Stimulated activated CD4-positive, alpha-beta T cell treated with anti-CD3 and anti-CD28 coated beads, Interleukin-2, amount 100 ng/mL, for 4 hours (primary cell): ENCODE results near the gene CPAMD8.
A peak's percentile ranks its signal among the peaks of the same experiment; 100 is the strongest.

Experiments
- DNase-seq: peaks from one replicate; pipeline ENCODE4 v3.0.0-alpha.2; 2020; ENCODE audit warnings: low read depth

CPAMD8 gene

GRCh38 chr19:16920816-16921529 lies 105.6 kb downstream of the CPAMD8 start:
- no peak for DNase-seq

GRCh38 chr19:16919496-16919895 lies 107.1 kb downstream of the CPAMD8 start:
- DNase-seq = no peak

GRCh38 chr19:16917401-16917800 lies 109.2 kb downstream of the CPAMD8 start:
- DNase-seq = no peak

- no peak for DNase-seq
These were observed 110.9 kb downstream of the CPAMD8 start for GRCh38 chr19:16915734-16916133.

GRCh38 chr19:16915135-16915534 lies 111.5 kb downstream of the CPAMD8 start:
- DNase-seq = no peak

GRCh38 chr19:16914421-16914820 lies 112.2 kb downstream of the CPAMD8 start:
- DNase-seq = no peak

GRCh38 chr19:16912780-16913179 lies 113.8 kb downstream of the CPAMD8 start:
- no peak for DNase-seq

- DNase-seq = no peak
These were observed 115.6 kb downstream of the CPAMD8 start for GRCh38 chr19:16911046-16911445.

GRCh38 chr19:16908759-16909158 lies 117.9 kb downstream of the CPAMD8 start:
- DNase-seq = no peak

- DNase-seq = no peak
These were observed 122.0 kb downstream of the CPAMD8 start for GRCh38 chr19:16904599-16904998.

GRCh38 chr19:16903347-16903746 lies 123.3 kb downstream of the CPAMD8 start:
- no peak for DNase-seq

GRCh38 chr19:16902545-16902944 lies 124.1 kb downstream of the CPAMD8 start:
- no peak for DNase-seq

GRCh38 chr19:16901491-16902175 lies 125.0 kb downstream of the CPAMD8 start:
- DNase-seq = no peak

- no peak for DNase-seq
These were observed 127.0 kb downstream of the CPAMD8 start for GRCh38 chr19:16899566-16900075.

GRCh38 chr19:16898361-16899015 lies 128.1 kb downstream of the CPAMD8 start:
- DNase-seq = no peak

GRCh38 chr19:16897856-16898161 lies 128.8 kb downstream of the CPAMD8 start:
- no peak for DNase-seq

- peak; percentile 22 for DNase-seq
These were observed 129.4 kb downstream of the CPAMD8 start for GRCh38 chr19:16897029-16897855.

- no peak for DNase-seq
These were observed 130.2 kb downstream of the CPAMD8 start for GRCh38 chr19:16896146-16897028.

- DNase-seq = peak; percentile 2
These were observed 131.0 kb downstream of the CPAMD8 start for GRCh38 chr19:16895467-16896145.

GRCh38 chr19:16894080-16894479 lies 132.5 kb downstream of the CPAMD8 start:
- DNase-seq = no peak

GRCh38 chr19:16893686-16893989 lies 133.0 kb downstream of the CPAMD8 start:
- DNase-seq = no peak
